ENCODE data around the gene KLHDC10.
"Not testable (repeated sequence)": the region's sequence is repeated elsewhere in the genome, so short reads cannot be mapped to it uniquely, and the experiment has no call there.

DNA sequence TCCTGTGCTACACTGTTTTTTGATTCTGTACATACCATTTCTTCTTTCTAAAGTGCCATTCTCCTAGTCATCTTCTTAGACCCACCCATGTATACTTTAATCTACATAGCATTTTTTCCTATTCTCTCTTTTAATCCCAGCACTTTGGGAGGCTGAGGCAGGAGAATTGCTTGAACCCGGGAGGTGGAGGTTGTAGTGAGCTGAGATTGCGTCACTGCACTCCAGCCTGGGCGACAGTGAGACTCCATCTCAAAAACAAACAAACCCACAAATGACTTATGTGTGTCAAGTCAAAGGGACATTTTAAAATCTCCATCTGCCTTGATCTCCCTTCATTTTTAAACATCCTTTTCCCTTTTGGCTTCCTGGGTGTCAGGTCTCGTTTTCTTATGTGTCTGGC, 13.2 kb downstream of the KLHDC10 start:
- TF ChIP-seq, protein P1, sequence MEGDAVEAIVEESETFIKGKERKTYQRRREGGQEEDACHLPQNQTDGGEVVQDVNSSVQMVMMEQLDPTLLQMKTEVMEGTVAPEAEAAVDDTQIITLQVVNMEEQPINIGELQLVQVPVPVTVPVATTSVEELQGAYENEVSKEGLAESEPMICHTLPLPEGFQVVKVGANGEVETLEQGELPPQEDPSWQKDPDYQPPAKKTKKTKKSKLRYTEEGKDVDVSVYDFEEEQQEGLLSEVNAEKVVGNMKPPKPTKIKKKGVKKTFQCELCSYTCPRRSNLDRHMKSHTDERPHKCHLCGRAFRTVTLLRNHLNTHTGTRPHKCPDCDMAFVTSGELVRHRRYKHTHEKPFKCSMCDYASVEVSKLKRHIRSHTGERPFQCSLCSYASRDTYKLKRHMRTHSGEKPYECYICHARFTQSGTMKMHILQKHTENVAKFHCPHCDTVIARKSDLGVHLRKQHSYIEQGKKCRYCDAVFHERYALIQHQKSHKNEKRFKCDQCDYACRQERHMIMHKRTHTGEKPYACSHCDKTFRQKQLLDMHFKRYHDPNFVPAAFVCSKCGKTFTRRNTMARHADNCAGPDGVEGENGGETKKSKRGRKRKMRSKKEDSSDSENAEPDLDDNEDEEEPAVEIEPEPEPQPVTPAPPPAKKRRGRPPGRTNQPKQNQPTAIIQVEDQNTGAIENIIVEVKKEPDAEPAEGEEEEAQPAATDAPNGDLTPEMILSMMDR (IDR thresholded peaks at IDR 0.05) = not testable (repeated sequence)
- not testable (repeated sequence) for TF ChIP-seq POLR2A, EP300, POLR2AphosphoS5 (IDR thresholded peaks at IDR 0.05)
